Measurements from ENCODE around the gene TRAPPC4.
"Not testable (repeated sequence)": the region's sequence is repeated elsewhere in the genome, so short reads cannot be mapped to it uniquely, and the experiment has no call there.

Gene TRAPPC4

DNA sequence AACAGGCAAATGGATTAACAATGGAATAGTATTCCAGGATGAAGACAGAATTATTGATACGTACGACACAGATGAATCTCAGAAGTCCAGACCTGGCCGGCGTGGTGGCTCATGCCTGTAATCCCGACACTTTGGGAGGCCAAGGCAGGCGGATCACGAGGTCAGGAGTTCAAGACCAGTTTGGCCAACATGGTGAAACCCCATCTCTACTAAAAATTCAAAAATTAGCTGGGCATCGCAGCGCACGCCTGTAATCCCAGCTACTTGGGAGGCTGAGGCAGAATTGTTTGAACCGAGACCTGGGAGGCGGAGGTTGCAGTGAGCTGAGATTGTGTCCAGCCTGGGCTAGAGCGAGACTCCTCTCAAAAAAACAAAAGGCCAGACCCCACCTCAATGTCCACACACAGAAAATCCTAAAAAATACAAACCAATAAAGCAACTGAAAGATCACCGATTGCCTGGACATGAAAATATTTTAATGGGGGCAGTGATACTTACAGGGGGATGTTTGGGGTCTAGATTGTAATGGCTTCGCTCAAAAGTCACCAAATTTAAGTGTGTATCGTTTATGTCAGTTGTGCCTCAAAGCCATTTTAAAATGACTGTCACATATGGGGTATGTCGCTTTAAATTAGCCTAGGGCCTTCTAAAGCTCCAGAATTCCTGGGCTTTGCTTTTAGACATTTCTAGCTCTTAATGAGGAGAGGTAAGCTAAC, 4.2 kb upstream of the TRAPPC4 start:
- DNase-seq: no peak

- DNase-seq: no peak
Observed at GRCh38 chr11:119015054-119015611, 3.4 kb upstream of the TRAPPC4 start.

- DNase-seq: no peak
Observed at GRCh38 chr11:119016216-119017009, 2.2 kb upstream of the TRAPPC4 start.

DNA sequence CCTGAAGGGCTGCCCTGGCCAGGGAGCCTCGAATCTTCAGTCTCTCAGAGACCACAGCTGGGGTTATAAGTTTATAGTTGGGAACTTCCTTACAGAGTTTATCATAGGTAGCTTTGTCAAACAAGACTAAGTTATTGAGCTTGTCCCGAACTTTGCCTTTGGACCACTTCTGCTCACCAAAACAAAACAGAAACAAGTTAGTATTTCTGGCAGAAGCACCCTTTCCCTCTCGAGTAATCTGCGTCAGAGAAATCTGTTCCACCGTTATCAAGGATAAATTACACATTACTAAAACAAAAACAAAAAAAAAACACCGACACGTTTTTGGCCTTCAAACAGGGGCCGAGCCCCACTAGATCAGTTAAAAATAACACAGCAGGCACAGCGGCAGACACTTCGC, 1.2 kb upstream of the TRAPPC4 start:
- not testable (repeated sequence) for DNase-seq

GRCh38 chr11:119019996-119020395, 1.4 kb downstream of the TRAPPC4 start:
- no peak for DNase-seq

- no peak for DNase-seq
Observed at GRCh38 chr11:119021631-119022030, 3.1 kb downstream of the TRAPPC4 start.

- no peak for DNase-seq
Observed at GRCh38 chr11:119023741-119024140, 5.2 kb downstream of the TRAPPC4 start.

- no peak for DNase-seq
Observed at GRCh38 chr11:119024430-119025098, 6.0 kb downstream of the TRAPPC4 start.

- no peak for DNase-seq
Observed at GRCh38 chr11:119025099-119025473, 6.5 kb downstream of the TRAPPC4 start.

GRCh38 chr11:119025541-119025940, 7.0 kb downstream of the TRAPPC4 start:
- no peak for DNase-seq

DNA sequence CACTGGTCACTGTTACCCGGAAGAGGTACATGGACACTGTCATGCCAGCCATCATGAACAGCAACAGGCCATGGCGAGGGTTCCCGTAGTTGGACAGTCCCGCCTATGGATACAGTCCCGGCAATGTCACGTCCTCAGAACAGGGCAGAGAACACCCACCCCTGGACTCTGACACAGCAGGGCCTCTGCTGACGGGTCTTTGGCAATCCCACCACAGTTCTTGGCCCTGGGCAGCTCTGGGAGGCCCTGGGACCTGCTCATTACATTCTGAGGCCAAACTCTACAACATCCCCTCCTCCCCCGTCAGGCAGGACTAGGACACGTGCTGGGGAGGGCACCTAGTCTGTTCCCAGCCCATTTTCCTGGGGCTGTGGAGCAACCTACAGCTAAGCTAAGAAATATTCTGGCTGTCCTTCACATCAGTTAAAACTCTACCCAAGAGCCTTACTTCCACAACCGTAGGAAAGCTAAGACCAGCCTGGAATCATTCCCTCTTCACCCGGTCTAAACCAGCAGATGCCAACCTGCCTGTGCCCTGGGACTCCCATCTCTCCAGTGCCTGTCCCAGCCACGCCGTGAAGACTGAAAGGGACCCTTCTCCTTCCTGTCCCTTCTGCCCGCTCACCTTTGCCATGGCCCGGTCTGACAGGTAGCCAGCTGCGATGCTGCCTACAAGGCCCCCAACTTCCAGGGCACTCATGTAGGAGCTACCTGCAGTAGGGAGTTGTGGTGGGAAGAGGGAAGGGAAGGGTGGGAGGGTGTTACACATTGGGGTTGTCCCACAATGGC, 7.6 kb downstream of the TRAPPC4 start:
- no peak for DNase-seq

DNA sequence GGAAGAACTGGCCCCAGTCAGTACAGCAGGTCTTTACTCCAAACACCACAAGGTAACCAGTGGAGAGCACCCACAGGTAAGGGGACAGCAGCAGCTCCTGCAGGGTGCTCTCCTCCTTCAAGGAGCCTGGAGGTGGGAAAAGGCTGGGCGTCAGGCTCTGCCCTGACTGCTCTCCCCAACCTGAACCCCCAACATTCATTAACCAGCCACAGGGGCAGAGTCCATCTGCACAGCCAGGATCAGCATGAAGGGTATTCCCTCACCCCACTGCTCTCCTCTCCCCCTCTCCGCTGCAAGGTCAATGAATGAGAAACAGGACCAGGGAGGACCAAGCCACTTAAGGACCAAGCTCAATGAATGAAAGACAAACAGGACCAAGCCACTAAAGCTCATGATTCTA, 8.4 kb downstream of the TRAPPC4 start:
- no peak for DNase-seq

DNA sequence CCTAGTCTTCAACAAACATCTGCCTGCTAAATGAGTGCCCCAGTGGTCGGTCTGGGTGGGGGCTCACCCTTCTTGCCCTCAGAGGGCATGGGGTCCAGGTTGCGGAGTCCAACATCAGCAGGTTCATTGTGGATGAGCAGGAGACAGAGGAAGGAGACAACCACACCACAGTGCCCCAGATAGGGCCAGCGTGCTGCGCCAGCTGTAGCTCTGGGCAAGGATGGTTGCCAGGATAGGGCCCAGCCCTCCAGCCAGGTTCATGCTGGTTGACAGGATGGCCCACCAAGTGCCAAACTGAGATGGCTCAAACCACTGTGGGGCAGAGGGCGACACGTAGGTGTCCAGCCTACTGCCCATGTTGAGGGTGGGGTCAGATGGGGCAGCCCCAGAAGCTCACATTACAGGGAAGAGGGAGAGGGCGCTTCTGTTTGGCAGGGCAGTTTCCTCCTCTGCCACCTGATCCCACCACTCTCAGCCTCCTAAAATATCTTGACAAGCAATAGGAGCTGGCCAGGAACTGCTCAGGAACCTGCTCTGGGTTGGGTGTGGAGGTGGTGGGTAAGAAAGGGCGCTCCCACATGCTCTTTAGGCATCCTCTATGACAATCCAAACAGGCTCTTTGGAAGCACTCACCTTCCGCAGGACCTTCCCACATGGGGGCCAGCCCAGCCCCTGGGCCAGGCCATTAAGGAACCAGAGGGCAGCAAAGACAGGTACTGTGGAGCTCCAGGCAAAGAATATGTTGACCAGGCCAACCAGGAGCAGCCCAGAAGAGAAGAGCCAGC, 9.2 kb downstream of the TRAPPC4 start:
- DNase-seq: no peak

DNA sequence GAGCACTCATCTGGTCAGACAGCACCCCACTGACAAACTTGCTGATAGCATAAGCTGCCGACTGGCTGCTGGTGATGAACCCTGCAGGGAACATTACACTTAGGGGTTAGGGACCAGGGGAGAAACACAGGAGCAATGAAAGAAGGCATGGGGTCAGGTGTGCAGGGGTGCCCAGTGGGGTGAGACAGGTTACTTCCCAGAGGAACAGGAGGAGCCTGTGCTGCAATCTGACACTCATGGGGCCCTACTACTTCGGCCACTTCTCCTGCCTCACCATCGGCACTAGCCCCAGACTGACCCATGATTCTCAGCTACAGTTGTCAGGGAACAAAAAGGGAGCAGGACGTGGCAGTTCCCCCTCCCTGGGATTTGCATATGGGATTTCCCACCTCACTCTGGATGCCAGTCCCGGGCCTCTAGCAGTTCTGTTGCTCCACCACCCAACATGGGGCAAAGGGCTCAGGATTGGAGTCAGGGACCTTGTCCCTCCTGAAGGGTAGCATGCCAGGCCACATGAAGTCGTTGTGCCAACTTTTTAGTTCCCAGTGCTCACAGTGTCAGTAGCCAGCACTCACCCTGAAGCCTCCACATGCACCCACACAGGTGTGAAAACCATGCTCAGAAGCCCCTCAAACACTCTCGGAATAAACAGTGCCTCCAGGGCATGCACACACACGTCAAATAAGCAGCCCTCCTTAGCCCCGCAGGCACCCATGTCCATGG, 9.9 kb downstream of the TRAPPC4 start:
- DNase-seq: no peak

- DNase-seq: no peak
Observed at GRCh38 chr11:119029069-119029339, 10.4 kb downstream of the TRAPPC4 start.

- peak in 2 of 5 experiments; percentile 35 to 47 for DNase-seq
Observed at GRCh38 chr11:119029340-119030028, 10.9 kb downstream of the TRAPPC4 start.

DNA sequence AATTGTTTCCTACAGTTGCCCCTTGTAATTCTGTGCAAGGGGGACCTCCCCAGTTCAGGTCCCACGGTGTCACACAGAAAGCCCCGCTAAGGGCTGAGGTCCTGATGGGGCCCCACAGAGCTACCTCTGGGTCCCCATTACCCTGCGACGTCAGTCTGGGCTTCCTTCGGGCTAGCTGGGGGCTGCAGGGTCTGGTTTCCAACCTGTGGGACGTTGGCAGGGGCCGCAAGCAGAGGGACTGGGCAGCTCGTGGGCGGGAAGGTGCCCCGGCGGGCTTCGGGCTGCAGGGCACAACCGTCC, 11.4 kb downstream of the TRAPPC4 start:
- no peak for DNase-seq

DNA sequence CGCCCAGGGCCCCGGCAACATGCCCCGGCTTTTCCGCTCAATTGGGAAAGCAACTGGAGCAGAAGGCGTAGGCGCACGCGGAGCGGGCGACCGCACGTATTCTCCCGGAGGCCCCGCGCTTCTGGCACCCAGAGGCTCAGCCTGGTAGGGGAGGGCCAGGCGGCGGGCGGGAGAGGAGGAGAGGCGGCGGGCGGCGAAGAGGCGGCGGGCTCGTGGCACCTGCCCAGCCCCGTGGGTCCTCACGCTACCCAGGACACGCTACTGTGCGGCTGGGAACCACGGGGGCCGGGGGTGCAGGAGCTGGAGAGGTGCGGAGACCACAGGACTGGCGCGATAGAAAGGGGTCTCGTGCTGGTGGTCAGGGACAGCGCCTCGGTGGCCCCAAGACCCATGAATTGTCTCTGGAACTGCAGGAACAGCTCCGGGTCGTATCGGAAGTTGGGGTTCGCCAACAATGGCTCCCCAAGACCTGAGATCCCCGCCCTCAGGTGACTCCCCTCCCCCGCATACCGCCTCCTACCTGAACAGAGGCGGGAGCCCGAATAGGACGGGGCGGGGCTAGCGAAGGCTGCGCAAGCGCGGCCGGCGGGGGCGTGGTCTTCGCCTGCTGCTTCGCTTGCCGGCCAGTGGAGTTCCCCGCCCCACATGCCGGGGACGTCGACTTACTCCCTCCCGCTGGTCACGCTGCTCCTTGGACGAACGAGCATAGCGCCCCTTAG, 11.9 kb downstream of the TRAPPC4 start, which contains the start of gene SLC37A4:
Gene SLC37A4 (minus strand): TSS at position 549 of the 719 bp plus-strand sequence.
- DNase-seq: peak; percentile 94 to 99 (median 99)

DNA sequence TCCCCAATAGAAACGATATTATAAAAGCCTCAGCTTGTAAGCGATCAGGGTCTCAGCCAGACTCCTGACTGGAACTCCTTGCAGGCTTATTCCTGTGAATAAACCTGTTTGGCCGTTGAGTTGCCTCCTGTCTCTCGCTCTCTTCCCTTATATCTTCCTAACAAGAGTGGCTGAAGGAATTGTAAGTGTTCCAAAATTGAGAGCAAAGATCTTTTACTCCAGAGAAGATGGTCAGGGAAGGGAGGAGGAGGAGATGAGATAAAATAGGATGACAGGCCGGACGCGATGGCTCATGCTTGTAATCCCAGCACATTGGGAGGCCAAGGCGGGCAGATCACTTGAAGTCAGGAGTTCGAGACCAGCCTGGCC, 13.3 kb downstream of the TRAPPC4 start:
- no peak for DNase-seq

DNA sequence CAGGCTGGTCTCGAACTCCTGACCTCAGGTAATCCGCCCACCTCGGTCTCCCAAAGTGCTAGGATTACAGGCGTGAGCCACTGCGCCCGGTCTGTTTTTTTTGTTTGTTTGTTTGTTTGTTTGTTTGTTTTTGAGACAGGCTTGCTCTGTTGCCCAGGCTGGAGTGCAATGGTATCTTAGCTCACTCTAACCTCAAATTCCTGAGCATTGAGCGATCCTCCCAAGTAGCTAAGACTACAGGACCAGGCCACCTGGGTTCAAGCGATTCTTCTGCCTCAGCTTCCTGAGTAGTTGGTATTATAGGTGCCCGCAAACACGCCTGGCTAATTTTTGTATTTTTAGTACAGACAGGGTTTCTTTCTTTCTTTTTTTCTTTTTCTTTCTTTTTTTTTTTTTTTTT, 14.9 kb downstream of the TRAPPC4 start:
- DNase-seq: not testable (repeated sequence)
